Nephron (organoid): ENCODE results near the gene PYGO2.
A peak's percentile ranks its signal among the peaks of the same experiment; 100 is the strongest.

Experiments used
- H3K27ac Mint-ChIP-seq, 3 experiments: 2 replicates each; pipeline ENCODE4 v1.8.0; 2020; ENCODE audit warnings: mixed read lengths in 3 of 3, mild to moderate bottlenecking in 2 of 3, moderate library complexity in 1 of 3
- H3K27me3 Mint-ChIP-seq: 2 replicates; pipeline ENCODE4 v1.8.0; 2021; ENCODE audit warnings: low read depth, mild to moderate bottlenecking, moderate library complexity, mixed read lengths
- H3K36me3 Mint-ChIP-seq: 2 replicates; pipeline ENCODE4 v1.8.0; 2020; ENCODE audit warnings: low read depth, mixed read lengths
- H3K4me1 Mint-ChIP-seq: 2 replicates; pipeline ENCODE4 v1.8.0; 2020; ENCODE audit warnings: mixed read lengths
- H3K4me3 Mint-ChIP-seq, 3 experiments: 2 replicates each; pipeline ENCODE4 v1.8.0; 2020; ENCODE audit warnings: mild to moderate bottlenecking in 3 of 3, mixed read lengths in 3 of 3, moderate library complexity in 2 of 3
- H3K9me3 Mint-ChIP-seq: 2 replicates; pipeline ENCODE4 v1.8.0; 2020; ENCODE audit warnings: mixed read lengths
- TF ChIP-seq, protein P1 (sequence below), 3 experiments: fragments of 200-600 bp; sonication (generic); IDR thresholded peaks; one replicate each; pipeline ENCODE4 v1.5.0; 2021; ENCODE audit warnings: antibody characterized with exemption in 3 of 3; ENCODE audit not compliant: unreplicated experiment in 3 of 3

The PYGO2 gene

DNA sequence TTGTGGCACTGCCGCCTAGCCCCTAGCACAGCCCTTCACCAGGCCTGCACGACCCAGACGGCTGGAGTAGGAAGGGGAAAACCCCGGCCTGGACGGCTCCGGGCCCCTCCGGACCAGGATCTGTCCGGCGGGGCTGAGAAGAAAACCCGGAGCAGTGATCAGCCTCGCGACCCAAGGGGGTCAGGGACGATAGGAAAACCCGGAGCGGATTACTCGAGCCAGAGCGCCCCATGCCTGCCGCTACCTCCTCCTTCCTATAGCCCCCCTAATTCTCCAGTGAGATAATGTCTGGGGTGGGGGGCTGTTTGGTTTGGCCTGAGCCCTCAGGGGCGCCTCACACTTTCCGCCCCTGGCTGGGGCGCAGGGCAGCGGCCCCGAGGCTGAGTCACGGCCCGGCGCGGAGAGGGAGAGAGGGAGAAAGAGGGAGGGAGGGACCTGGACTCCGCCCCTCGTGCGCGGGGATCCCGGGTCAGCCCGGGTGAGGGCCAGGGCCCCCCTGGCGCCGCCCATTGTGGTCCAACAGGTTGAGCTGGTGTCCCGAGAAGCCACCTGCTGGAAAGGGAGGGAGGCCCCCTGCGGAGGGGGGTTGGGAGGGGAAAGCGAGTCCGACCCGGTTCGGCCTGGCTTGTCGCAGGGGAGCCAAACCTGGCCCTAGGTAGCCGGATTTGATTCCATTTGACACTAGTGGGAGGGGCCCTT is 39.3 kb upstream of the PYGO2 start:
- Mint-ChIP-seq H3K27me3 (no peaks in the 10 kb centered on the region), H3K4me1 (peaks cover 27% of the 10 kb centered on the region), H3K4me3 (peak overlapping the region; percentile 88 to 97 (median 95)), H3K36me3 (no peaks in the 10 kb centered on the region), H3K27ac (peak overlapping the region; percentile 98 to 99 (median 98)), H3K9me3 (no peaks in the 10 kb centered on the region)
- TF ChIP-seq, protein P1, sequence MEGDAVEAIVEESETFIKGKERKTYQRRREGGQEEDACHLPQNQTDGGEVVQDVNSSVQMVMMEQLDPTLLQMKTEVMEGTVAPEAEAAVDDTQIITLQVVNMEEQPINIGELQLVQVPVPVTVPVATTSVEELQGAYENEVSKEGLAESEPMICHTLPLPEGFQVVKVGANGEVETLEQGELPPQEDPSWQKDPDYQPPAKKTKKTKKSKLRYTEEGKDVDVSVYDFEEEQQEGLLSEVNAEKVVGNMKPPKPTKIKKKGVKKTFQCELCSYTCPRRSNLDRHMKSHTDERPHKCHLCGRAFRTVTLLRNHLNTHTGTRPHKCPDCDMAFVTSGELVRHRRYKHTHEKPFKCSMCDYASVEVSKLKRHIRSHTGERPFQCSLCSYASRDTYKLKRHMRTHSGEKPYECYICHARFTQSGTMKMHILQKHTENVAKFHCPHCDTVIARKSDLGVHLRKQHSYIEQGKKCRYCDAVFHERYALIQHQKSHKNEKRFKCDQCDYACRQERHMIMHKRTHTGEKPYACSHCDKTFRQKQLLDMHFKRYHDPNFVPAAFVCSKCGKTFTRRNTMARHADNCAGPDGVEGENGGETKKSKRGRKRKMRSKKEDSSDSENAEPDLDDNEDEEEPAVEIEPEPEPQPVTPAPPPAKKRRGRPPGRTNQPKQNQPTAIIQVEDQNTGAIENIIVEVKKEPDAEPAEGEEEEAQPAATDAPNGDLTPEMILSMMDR (IDR thresholded peaks at IDR 0.05; ENCODE audit: unreplicated experiment in 3 of 3), result no peak

DNA sequence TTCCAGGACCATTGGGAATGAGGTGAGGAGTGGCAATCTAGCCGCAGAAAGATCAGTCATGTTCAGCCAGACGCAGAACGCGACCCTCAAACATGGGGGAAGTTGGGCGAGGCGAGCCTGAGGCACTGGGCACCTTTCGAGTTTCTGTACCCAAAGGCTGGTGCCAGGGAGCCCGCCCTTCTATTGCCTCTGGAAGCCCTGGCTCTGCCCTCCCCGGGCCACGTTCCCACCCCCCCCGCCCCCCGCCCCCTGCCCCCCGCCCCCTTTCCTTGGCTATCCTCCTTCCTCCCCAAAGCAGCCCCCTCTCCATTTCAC is 38.8 kb upstream of the PYGO2 start:
- no peaks in the 10 kb centered on the region for H3K27me3 Mint-ChIP-seq
- TF ChIP-seq, protein P1 (IDR thresholded peaks at IDR 0.05; ENCODE audit: unreplicated experiment in 3 of 3), result no peak
- H3K4me1 Mint-ChIP-seq, result peaks cover 29% of the 10 kb centered on the region
- peak overlapping the region; percentile 88 to 97 (median 95) for H3K4me3 Mint-ChIP-seq
- H3K9me3 Mint-ChIP-seq, result no peaks in the 10 kb centered on the region
- no peaks in the 10 kb centered on the region for H3K36me3 Mint-ChIP-seq
- H3K27ac Mint-ChIP-seq, result peak overlapping the region; percentile 98 to 99 (median 98)

GRCh38 chr1:154999571-155000410 is 38.2 kb upstream of the PYGO2 start:
- H3K9me3 Mint-ChIP-seq, result no peaks in the 10 kb centered on the region
- peak overlapping the region; percentile 98 to 99 (median 98) for H3K27ac Mint-ChIP-seq
- H3K4me1 Mint-ChIP-seq, result peaks cover 29% of the 10 kb centered on the region
- TF ChIP-seq, protein P1 (IDR thresholded peaks at IDR 0.05; ENCODE audit: unreplicated experiment in 3 of 3), result no peak
- peak overlapping the region; percentile 88 to 97 (median 95) for H3K4me3 Mint-ChIP-seq
- no peaks in the 10 kb centered on the region for H3K36me3 Mint-ChIP-seq
- H3K27me3 Mint-ChIP-seq, result no peaks in the 10 kb centered on the region

GRCh38 chr1:154998818-154999570 is 37.4 kb upstream of the PYGO2 start:
- TF ChIP-seq, protein P1 (IDR thresholded peaks at IDR 0.05; ENCODE audit: unreplicated experiment in 3 of 3), result peak; percentile 79 to 84 (median 80)
- peaks cover 24% of the 10 kb centered on the region for H3K4me1 Mint-ChIP-seq
- no peaks in the 10 kb centered on the region for H3K9me3 Mint-ChIP-seq
- H3K27me3 Mint-ChIP-seq, result no peaks in the 10 kb centered on the region
- H3K27ac Mint-ChIP-seq, result peak overlapping the region; percentile 87 to 98 (median 93)
- no peaks in the 10 kb centered on the region for H3K36me3 Mint-ChIP-seq
- peak overlapping the region; percentile 83 to 88 (median 85) for H3K4me3 Mint-ChIP-seq

GRCh38 chr1:154998201-154998780 is 36.7 kb upstream of the PYGO2 start:
- Mint-ChIP-seq H3K4me1 (peaks cover 24% of the 10 kb centered on the region), H3K27ac (peak overlapping the region in 1 of 3 experiments; percentile 53), H3K9me3 (no peaks in the 10 kb centered on the region), H3K4me3 (peak overlapping the region; percentile 50 to 72 (median 59)), H3K27me3 (no peaks in the 10 kb centered on the region), H3K36me3 (no peaks in the 10 kb centered on the region)
- TF ChIP-seq, protein P1 (IDR thresholded peaks at IDR 0.05; ENCODE audit: unreplicated experiment in 3 of 3), result no peak
